HepG2 (cell line): ENCODE measurements around the gene PTPRF. TPM values are rescaled to one million over a fixed set of nuclear protein-coding genes. Genes with fewer than 3 reads are reported as not detected.

ENCODE experiments used
- ATF7 ChIP-seq, 2 experiments: fragments of 450-650 bp in 1 of 2; sonication (generic) in 1 of 2; formaldehyde crosslinking in 1 of 2; IDR thresholded peaks; 2 replicates each; pipeline versions ENCODE4 v1.4.0 to v1.6.1; 2016 to 2020; ENCODE audit warnings: antibody characterized with exemption in 1 of 2, mild to moderate bottlenecking in 1 of 2, missing genetic modification reagents in 1 of 2
- FOSL1 ChIP-seq: sonication (generic); formaldehyde crosslinking; IDR thresholded peaks from 2 replicates; pipeline ENCODE4 v1.9.0; 2021; ENCODE audit warnings: missing genetic modification reagents, borderline replicate concordance
- GATAD1 ChIP-seq: IDR thresholded peaks from 2 replicates; pipeline ENCODE4 v1.6.1; 2016; ENCODE audit warnings: missing genetic modification reagents, missing compliant biosample characterization
- HDAC1 ChIP-seq: sonication (generic); formaldehyde crosslinking; IDR thresholded peaks from 2 replicates; pipeline ENCODE4 v1.5.1; 2020; ENCODE audit warnings: mild to moderate bottlenecking, missing genetic modification reagents
- KLF13 ChIP-seq: sonication (generic); formaldehyde crosslinking; IDR thresholded peaks from 2 replicates; pipeline ENCODE4 v1.4.0; 2020; ENCODE audit warnings: mild to moderate bottlenecking, missing genetic modification reagents
- MED1 ChIP-seq: sonication (generic); formaldehyde crosslinking; IDR thresholded peaks from 2 replicates; pipeline ENCODE4 v1.4.0; 2020; ENCODE audit warnings: missing genetic modification reagents
- MYC ChIP-seq: sonication (generic); formaldehyde crosslinking; IDR thresholded peaks from 2 replicates; pipeline ENCODE4 v1.9.0; 2021; ENCODE audit warnings: missing genetic modification reagents, borderline replicate concordance
- ONECUT2 ChIP-seq: sonication (generic); formaldehyde crosslinking; IDR thresholded peaks from 2 replicates; pipeline ENCODE4 v1.4.0; 2020; ENCODE audit warnings: missing genetic modification reagents
- RBAK ChIP-seq: sonication (generic); formaldehyde crosslinking; IDR thresholded peaks from 2 replicates; pipeline ENCODE4 v1.5.1; 2020; ENCODE audit warnings: mild to moderate bottlenecking, missing genetic modification reagents
- SCMH1 ChIP-seq: sonication (generic); formaldehyde crosslinking; IDR thresholded peaks from 2 replicates; pipeline ENCODE4 v1.9.0; 2021; ENCODE audit warnings: missing genetic modification reagents, mild to moderate bottlenecking, borderline replicate concordance
- SNAPC2 ChIP-seq: sonication (generic); formaldehyde crosslinking; IDR thresholded peaks from 2 replicates; pipeline ENCODE4 v1.8.1; 2022; ENCODE audit warnings: mild to moderate bottlenecking, missing genetic modification reagents
- SP1 ChIP-seq, 2 experiments: fragments of 450-650 bp in 1 of 2; sonication (generic) in 1 of 2; formaldehyde crosslinking in 1 of 2; IDR thresholded peaks; 2 replicates each; pipeline versions ENCODE4 v1.4.0 to v1.6.1; 2016 to 2020; ENCODE audit warnings: missing genetic modification reagents in 1 of 2
- TAF15 ChIP-seq: fragments of 200-400 bp; formaldehyde crosslinking; IDR thresholded peaks from one replicate; pipeline ENCODE4 v1.6.1; 2018; ENCODE audit warnings: mild to moderate bottlenecking, low read depth, low read length; ENCODE audit not compliant: poor library complexity, severe bottlenecking
- TARDBP ChIP-seq: sonication (generic); formaldehyde crosslinking; IDR thresholded peaks from 2 replicates; pipeline ENCODE4 v1.8.0; 2022; ENCODE audit warnings: mild to moderate bottlenecking, missing genetic modification reagents
- TCF7 ChIP-seq: sonication (generic); IDR thresholded peaks from 2 replicates; pipeline ENCODE4 v1.6.1; 2016; ENCODE audit warnings: antibody characterized with exemption, low read depth
- ZFX ChIP-seq: sonication (generic); formaldehyde crosslinking; IDR thresholded peaks from 2 replicates; pipeline ENCODE4 v1.4.0; 2020; ENCODE audit warnings: mild to moderate bottlenecking, low read depth, missing genetic modification reagents, moderate library complexity
- ZNF614 ChIP-seq: IDR thresholded peaks from 2 replicates; pipeline ENCODE4 v1.6.1; 2018; ENCODE audit warnings: missing biosample characterization, missing genetic modification reagents, inconsistent platforms, borderline replicate concordance
- ZNF761 ChIP-seq: sonication (generic); formaldehyde crosslinking; conservative IDR thresholded peaks from 2 replicates; pipeline ENCODE4 v1.4.0; 2020; ENCODE audit warnings: mild to moderate bottlenecking, missing genetic modification reagents
- ZNF773 ChIP-seq: sonication (generic); formaldehyde crosslinking; IDR thresholded peaks from 2 replicates; pipeline ENCODE4 v1.4.0; 2020; ENCODE audit warnings: missing genetic modification reagents, borderline replicate concordance
- polyA plus RNA-seq, 8 experiments: library from polyadenylated mRNA; depleted of rRNA in 3 of 8; stranded (reverse) in 7 of 8; unstranded in 1 of 8; fragments of >200 nt; fragmentation: Illumina TruSeq in 4 of 8; extraction: Trizol in 4 of 8; gene quantifications; 2 replicates each; pipeline versions ENCODE4 v1.2.1 to v1.2.3, GENCODE V29; 2011 to 2016; ENCODE audit warnings: low read depth in 4 of 8, missing spikeins in 1 of 8, mixed read lengths in 1 of 8; ENCODE audit not compliant: insufficient read depth in 1 of 8
- total RNA-seq, 5 experiments: library from RNA; depleted of rRNA; stranded (reverse); fragments of >200 nt; fragmentation: Illumina TruSeq; extraction: Trizol; gene quantifications; 2 replicates each; pipeline ENCODE4 v1.2.3, GENCODE V29; 2016; ENCODE audit warnings: low read depth in 1 of 5
- TF ChIP-seq, protein P1 (sequence below): sonication (generic); formaldehyde crosslinking; IDR thresholded peaks from 2 replicates; pipeline ENCODE4 v1.4.0; 2020; ENCODE audit warnings: missing genetic modification reagents
- TF ChIP-seq, protein P2 (sequence below): IDR thresholded peaks from 2 replicates; pipeline ENCODE4 v1.6.1; 2016; ENCODE audit warnings: missing genetic modification reagents, missing compliant biosample characterization
- TF ChIP-seq, protein P3 (sequence below): sonication (generic); formaldehyde crosslinking; conservative IDR thresholded peaks from 2 replicates; pipeline ENCODE4 v1.5.0; 2020; ENCODE audit warnings: missing genetic modification reagents
- TF ChIP-seq, protein P4 (sequence below): sonication (generic); formaldehyde crosslinking; conservative IDR thresholded peaks from 2 replicates; pipeline ENCODE4 v1.4.0; 2020; ENCODE audit warnings: missing genetic modification reagents

PTPRF gene
- total and polyA plus RNA-seq, 2 of the 13 experiments (the other 11 are each of a cell fraction or from before 2014, with no cell fraction given): 55.9 to 167 TPM

DNA sequence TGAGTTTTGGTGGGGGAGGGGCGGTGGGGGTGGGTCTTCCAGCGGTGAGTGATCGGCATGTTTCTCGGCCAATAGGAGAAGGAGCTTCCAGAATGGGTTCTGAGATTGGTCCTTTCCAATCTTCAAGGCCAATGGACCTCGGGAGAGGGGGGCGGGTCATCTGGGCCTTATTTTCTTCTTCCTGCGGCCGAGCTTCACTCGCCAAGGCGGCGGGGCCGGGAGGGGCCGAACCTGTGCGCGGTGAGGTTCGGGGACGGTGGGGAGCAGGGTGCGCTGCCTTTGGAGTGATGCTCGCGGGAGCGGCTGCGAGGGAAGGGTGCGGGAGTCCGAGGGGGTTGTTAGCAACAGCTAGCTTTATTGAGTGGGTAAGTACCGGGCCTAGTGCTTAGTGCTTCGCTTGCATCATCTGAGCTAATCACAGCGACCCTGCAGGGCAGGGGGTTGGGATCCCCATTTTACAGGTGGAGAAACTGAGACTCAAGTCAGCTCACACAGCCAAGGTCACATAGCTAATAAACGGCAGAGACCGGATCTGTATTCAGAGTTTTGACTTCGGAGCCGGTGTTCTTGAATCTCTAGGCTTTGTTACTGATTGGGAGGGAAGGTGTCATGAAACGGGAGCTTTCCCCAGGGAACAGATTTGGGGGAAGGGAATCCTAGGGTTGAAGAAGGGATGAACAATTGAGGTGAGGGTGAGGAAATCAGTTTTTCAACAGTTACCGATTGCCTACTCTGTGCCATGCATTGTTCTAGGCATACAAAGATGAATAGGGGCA, 119.8 kb downstream of the PTPRF start (continued):
- TF ChIP-seq TARDBP (0 out of 2 replicates have a peak, but pooled peaks have one; percentile 40), RBAK (CRISPR knock-in tag) (no peak), FOSL1 (no peak), MED1 (CRISPR knock-in tag) (peak; percentile 38; the same call in 1 of the 2 replicates), MYC (CRISPR knock-in tag) (peak; percentile 51; the same call in 1 of the 2 replicates), KLF13 (CRISPR knock-in tag) (0 out of 2 replicates have a peak, but pooled peaks have one; percentile 19), ZNF773 (0 out of 2 replicates have a peak, but pooled peaks have one; percentile 34), GATAD1 (CRISPR knock-in tag) (0 out of 2 replicates have a peak, but pooled peaks have one; percentile 29), ZFX (CRISPR knock-in tag) (peak; percentile 92), ATF7 (IDR thresholded peaks at IDR 0.05) (no peak), ATF7 (CRISPR knock-in tag; IDR thresholded peaks at IDR 0.05) (peak; percentile 57; the same call in 1 of the 2 replicates), TAF15 (peak; percentile 85), SP1 (IDR thresholded peaks at IDR 0.05) (no peak), SP1 (CRISPR knock-in tag; IDR thresholded peaks at IDR 0.05) (peak; percentile 38; the same call in 1 of the 2 replicates), HDAC1 (CRISPR knock-in tag) (peak; percentile 75), ZNF614 (peak; percentile 59; the same call in 1 of the 2 replicates), SNAPC2 (0 out of 2 replicates have a peak, but pooled peaks have one; percentile 64), TCF7 (no peak), SCMH1 (no peak), ZNF761 (CRISPR knock-in tag) (peak; percentile 52; the same call in 1 of the 2 replicates), ONECUT2 (CRISPR knock-in tag) (no peak)
- TF ChIP-seq, protein P1, sequence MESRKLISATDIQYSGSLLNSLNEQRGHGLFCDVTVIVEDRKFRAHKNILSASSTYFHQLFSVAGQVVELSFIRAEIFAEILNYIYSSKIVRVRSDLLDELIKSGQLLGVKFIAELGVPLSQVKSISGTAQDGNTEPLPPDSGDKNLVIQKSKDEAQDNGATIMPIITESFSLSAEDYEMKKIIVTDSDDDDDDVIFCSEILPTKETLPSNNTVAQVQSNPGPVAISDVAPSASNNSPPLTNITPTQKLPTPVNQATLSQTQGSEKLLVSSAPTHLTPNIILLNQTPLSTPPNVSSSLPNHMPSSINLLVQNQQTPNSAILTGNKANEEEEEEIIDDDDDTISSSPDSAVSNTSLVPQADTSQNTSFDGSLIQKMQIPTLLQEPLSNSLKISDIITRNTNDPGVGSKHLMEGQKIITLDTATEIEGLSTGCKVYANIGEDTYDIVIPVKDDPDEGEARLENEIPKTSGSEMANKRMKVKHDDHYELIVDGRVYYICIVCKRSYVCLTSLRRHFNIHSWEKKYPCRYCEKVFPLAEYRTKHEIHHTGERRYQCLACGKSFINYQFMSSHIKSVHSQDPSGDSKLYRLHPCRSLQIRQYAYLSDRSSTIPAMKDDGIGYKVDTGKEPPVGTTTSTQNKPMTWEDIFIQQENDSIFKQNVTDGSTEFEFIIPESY (CRISPR knock-in tag): peak; percentile 18; the same call in 1 of the 2 replicates
- TF ChIP-seq, protein P2, sequence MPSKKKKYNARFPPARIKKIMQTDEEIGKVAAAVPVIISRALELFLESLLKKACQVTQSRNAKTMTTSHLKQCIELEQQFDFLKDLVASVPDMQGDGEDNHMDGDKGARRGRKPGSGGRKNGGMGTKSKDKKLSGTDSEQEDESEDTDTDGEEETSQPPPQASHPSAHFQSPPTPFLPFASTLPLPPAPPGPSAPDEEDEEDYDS (CRISPR knock-in tag): peak; percentile 81
- TF ChIP-seq, protein P3, sequence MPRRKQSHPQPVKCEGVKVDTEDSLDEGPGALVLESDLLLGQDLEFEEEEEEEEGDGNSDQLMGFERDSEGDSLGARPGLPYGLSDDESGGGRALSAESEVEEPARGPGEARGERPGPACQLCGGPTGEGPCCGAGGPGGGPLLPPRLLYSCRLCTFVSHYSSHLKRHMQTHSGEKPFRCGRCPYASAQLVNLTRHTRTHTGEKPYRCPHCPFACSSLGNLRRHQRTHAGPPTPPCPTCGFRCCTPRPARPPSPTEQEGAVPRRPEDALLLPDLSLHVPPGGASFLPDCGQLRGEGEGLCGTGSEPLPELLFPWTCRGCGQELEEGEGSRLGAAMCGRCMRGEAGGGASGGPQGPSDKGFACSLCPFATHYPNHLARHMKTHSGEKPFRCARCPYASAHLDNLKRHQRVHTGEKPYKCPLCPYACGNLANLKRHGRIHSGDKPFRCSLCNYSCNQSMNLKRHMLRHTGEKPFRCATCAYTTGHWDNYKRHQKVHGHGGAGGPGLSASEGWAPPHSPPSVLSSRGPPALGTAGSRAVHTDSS (CRISPR knock-in tag): 0 out of 2 replicates have a peak, but pooled peaks have one; percentile 64
- TF ChIP-seq, protein P4, sequence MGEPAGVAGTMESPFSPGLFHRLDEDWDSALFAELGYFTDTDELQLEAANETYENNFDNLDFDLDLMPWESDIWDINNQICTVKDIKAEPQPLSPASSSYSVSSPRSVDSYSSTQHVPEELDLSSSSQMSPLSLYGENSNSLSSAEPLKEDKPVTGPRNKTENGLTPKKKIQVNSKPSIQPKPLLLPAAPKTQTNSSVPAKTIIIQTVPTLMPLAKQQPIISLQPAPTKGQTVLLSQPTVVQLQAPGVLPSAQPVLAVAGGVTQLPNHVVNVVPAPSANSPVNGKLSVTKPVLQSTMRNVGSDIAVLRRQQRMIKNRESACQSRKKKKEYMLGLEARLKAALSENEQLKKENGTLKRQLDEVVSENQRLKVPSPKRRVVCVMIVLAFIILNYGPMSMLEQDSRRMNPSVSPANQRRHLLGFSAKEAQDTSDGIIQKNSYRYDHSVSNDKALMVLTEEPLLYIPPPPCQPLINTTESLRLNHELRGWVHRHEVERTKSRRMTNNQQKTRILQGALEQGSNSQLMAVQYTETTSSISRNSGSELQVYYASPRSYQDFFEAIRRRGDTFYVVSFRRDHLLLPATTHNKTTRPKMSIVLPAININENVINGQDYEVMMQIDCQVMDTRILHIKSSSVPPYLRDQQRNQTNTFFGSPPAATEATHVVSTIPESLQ (CRISPR knock-in tag): 0 out of 2 replicates have a peak, but pooled peaks have one; percentile 35
